ENCODE measurements around the gene SPEM2. TPM values are rescaled to one million over a fixed set of nuclear protein-coding genes. Genes with fewer than 3 reads are reported as not detected.
A peak's percentile ranks its signal among the peaks of the same experiment; 100 is the strongest.

SPEM2 gene
- total RNA-seq, 1 donor from 2014 or later, result not detected

- no peak for DNase-seq
- Histone ChIP-seq H3K27ac (replicated peaks) (peak overlapping the region; percentile 27), H3K36me3 (peaks cover 29% of the 10 kb centered on the region), H3K27me3 (ENCODE audit: low read depth) (no peaks in the 10 kb centered on the region), H3K4me1 (peaks cover 19% of the 10 kb centered on the region), H3K4me3 (no peak overlapping the region), H3K9me3 (replicated peaks) (no peaks in the 10 kb centered on the region)
- no peak for TF ChIP-seq CTCF (IDR thresholded peaks at IDR 0.05; ENCODE audit: borderline replicate concordance)
- intact Hi-C loops (cut with micrococcal nuclease), result no loop called here
Measured at GRCh38 chr17:7459961-7460545, 34.6 kb downstream of the SPEM2 start.

- Histone ChIP-seq H3K27ac (replicated peaks) (no peak overlapping the region), H3K4me3 (no peak overlapping the region), H3K36me3 (peaks cover 39% of the 10 kb centered on the region), H3K9me3 (replicated peaks) (no peaks in the 10 kb centered on the region), H3K27me3 (ENCODE audit: low read depth) (no peaks in the 10 kb centered on the region), H3K4me1 (peaks cover 17% of the 10 kb centered on the region)
- TF ChIP-seq CTCF (IDR thresholded peaks at IDR 0.05; ENCODE audit: borderline replicate concordance), result no peak
- no peak for DNase-seq
- intact Hi-C loops (cut with micrococcal nuclease), result no loop called here
Measured at GRCh38 chr17:7460850-7461660, 35.6 kb downstream of the SPEM2 start.

- H3K36me3 ChIP-seq, result peaks cover 43% of the 10 kb centered on the region
- H3K4me1 ChIP-seq, result peaks cover 25% of the 10 kb centered on the region
- TF ChIP-seq CTCF (IDR thresholded peaks at IDR 0.05; ENCODE audit: borderline replicate concordance), result no peak
- intact Hi-C loops (cut with micrococcal nuclease), result no loop called here
- no peaks in the 10 kb centered on the region for H3K27me3 ChIP-seq (ENCODE audit: low read depth)
- no peaks in the 10 kb centered on the region for H3K9me3 ChIP-seq (replicated peaks)
- H3K4me3 ChIP-seq, result no peak overlapping the region
- no peak overlapping the region for H3K27ac ChIP-seq (replicated peaks)
- DNase-seq, result no peak
Measured at GRCh38 chr17:7462474-7463371, 37.3 kb downstream of the SPEM2 start.

- no peak for TF ChIP-seq CTCF (IDR thresholded peaks at IDR 0.05; ENCODE audit: borderline replicate concordance)
- no peak for DNase-seq
- intact Hi-C loops (cut with micrococcal nuclease), result no loop called here
- H3K27me3 ChIP-seq (ENCODE audit: low read depth), result no peaks in the 10 kb centered on the region
- peaks cover 32% of the 10 kb centered on the region for H3K4me1 ChIP-seq
- peaks cover 43% of the 10 kb centered on the region for H3K36me3 ChIP-seq
- no peak overlapping the region for H3K27ac ChIP-seq (replicated peaks)
- no peak overlapping the region for H3K4me3 ChIP-seq
- no peaks in the 10 kb centered on the region for H3K9me3 ChIP-seq (replicated peaks)
Measured at GRCh38 chr17:7463372-7463846, 38.0 kb downstream of the SPEM2 start.

GRCh38 chr17:7464081-7464480 lies 38.7 kb downstream of the SPEM2 start:
- Histone ChIP-seq H3K4me1 (peaks cover 39% of the 10 kb centered on the region), H3K27me3 (ENCODE audit: low read depth) (no peaks in the 10 kb centered on the region), H3K9me3 (replicated peaks) (no peaks in the 10 kb centered on the region), H3K4me3 (no peak overlapping the region), H3K27ac (replicated peaks) (no peak overlapping the region), H3K36me3 (peaks cover 43% of the 10 kb centered on the region)
- intact Hi-C loops (cut with micrococcal nuclease), result no loop called here
- no peak for DNase-seq
- no peak for TF ChIP-seq CTCF (IDR thresholded peaks at IDR 0.05; ENCODE audit: borderline replicate concordance)

All from left ventricle myocardium inferior (tissue), 1 donor.